ENCODE measurements around the gene ABCA2.

The ABCA2 gene

GRCh38 chr9:136960212-136960937 is 67.7 kb downstream of the ABCA2 start:
- no peak for DNase-seq

- no peak for DNase-seq
Observed at GRCh38 chr9:136958898-136959850, 68.9 kb downstream of the ABCA2 start.

- no peak for DNase-seq
Observed at GRCh38 chr9:136958473-136958872, 69.6 kb downstream of the ABCA2 start.

GRCh38 chr9:136957901-136958300 is 70.1 kb downstream of the ABCA2 start:
- DNase-seq, result no peak

- DNase-seq, result no peak
Observed at GRCh38 chr9:136957461-136957860, 70.6 kb downstream of the ABCA2 start.
